ENCODE measurements around the gene REV1. TPM values are rescaled to one million over a fixed set of nuclear protein-coding genes. Genes with fewer than 3 reads are reported as not detected.

The REV1 gene
- total and polyA plus RNA-seq, 2 of the 4 experiments (the other 2 are of a cell fraction), result 13.4 to 30.1 TPM

DNA sequence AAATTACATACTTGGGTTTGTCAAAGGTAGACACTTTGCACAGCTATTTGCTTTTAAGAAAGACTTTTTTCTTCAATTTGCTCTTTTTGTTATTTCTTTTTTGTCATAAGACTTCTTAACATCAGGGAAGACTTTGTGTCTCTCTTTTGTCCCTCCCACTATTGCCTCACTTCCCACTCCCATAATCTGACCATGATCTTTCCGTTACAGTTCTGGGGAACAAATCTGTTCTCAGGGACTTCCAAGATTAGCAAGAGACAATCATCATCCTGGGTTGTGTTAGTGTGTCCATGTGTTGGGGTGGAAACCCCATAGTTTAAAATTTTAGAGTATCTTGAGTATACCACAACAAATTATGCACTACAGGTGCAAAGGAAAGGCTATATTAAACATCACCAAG lies 75.3 kb downstream of the REV1 start:
- H2BK20ac ChIP-seq (ENCODE audit: low read depth, low read length), result no peak overlapping the region
- no peak overlapping the region for H3K9ac ChIP-seq (ENCODE audit: low read depth, low read length)
- H3K23ac ChIP-seq (ENCODE audit: low read depth, low read length), result no peak overlapping the region
- H3K79me1 ChIP-seq (ENCODE audit: low read depth in 1 of 2, low read length in 2 of 2), result peaks cover 0 to 8% of the 10 kb centered on the region in 2 experiments; a peak in 2 of 4 replicates
- no peaks in the 10 kb centered on the region for H4K20me1 ChIP-seq (ENCODE audit: insufficient read depth, low read length)
- H3K4ac ChIP-seq (ENCODE audit: low read depth, low read length), result no peak overlapping the region
- H2AFZ ChIP-seq (replicated peaks; ENCODE audit: low read length, poor library complexity), result no peak overlapping the region
- no peak overlapping the region for H3K4me3 ChIP-seq (ENCODE audit: insufficient read depth, low read depth, low read length)
- ATAC-seq (ENCODE audit: low read depth) (no peak), DNase-seq (no peak)
- no peaks in the 10 kb centered on the region for H3K4me1 ChIP-seq (ENCODE audit: control insufficient read depth, insufficient read depth, low read length)
- H4K5ac ChIP-seq (ENCODE audit: low read depth, low read length), result no peak overlapping the region
- H2AK5ac ChIP-seq (ENCODE audit: low read depth, low read length), result no peak overlapping the region
- no peak overlapping the region for H2BK120ac ChIP-seq (ENCODE audit: low read depth, low read length)
- no peak overlapping the region for H2AK9ac ChIP-seq (replicated peaks; ENCODE audit: low read depth, low read length, poor library complexity)
- BruUV-seq (replicated peaks), result no TSS peak
- intact Hi-C loops (cut with micrococcal nuclease), result no loop called here
- no peak overlapping the region for H3K14ac ChIP-seq (replicated peaks; ENCODE audit: low read depth, low read length)
- WGBS, 2 experiments (ENCODE audit: extremely low coverage in 2 of 2, insufficient read length in 1 of 2), result no CpG with 5 or more reads among the region's 1 CpG
- no peak overlapping the region for H3K56ac ChIP-seq (ENCODE audit: extremely low read depth, insufficient read depth, low read length)
- H3K9me1 ChIP-seq (ENCODE audit: insufficient read depth, low read length), result no peaks in the 10 kb centered on the region
- TF ChIP-seq, protein P1, sequence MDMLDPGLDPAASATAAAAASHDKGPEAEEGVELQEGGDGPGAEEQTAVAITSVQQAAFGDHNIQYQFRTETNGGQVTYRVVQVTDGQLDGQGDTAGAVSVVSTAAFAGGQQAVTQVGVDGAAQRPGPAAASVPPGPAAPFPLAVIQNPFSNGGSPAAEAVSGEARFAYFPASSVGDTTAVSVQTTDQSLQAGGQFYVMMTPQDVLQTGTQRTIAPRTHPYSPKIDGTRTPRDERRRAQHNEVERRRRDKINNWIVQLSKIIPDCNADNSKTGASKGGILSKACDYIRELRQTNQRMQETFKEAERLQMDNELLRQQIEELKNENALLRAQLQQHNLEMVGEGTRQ (IDR thresholded peaks at IDR 0.05; ENCODE audit: low read depth, low read length), result no peak
- TF ChIP-seq MAZ (IDR thresholded peaks at IDR 0.05; ENCODE audit: borderline replicate concordance, low read depth, low read length), result no peak
- no peak for TF ChIP-seq CHD1 (IDR thresholded peaks at IDR 0.05; ENCODE audit: low read depth, low read length)
- TF ChIP-seq RCOR1 (IDR thresholded peaks at IDR 0.05; ENCODE audit: insufficient replicate concordance, low read length), result no peak
- no peak for TF ChIP-seq BHLHE40 (IDR thresholded peaks at IDR 0.05; ENCODE audit: low read depth, low read length)
- TF ChIP-seq ELK1 (IDR thresholded peaks at IDR 0.05; ENCODE audit: borderline replicate concordance, low read depth, low read length), result no peak
- no peak for TF ChIP-seq MAFK (IDR thresholded peaks at IDR 0.05; ENCODE audit: low read depth, low read length)
- TF ChIP-seq FOS (IDR thresholded peaks at IDR 0.05; ENCODE audit: low read depth, low read length), result no peak
- TF ChIP-seq CEBPB (IDR thresholded peaks at IDR 0.05; ENCODE audit: low read depth, low read length), result no peak
- no peak for TF ChIP-seq RAD21 (IDR thresholded peaks at IDR 0.05; ENCODE audit: low read length)
- TF ChIP-seq NFE2L2 (IDR thresholded peaks at IDR 0.05; ENCODE audit: low read depth, low read length), result no peak
- no peak for TF ChIP-seq POLR2A (IDR thresholded peaks at IDR 0.05; ENCODE audit: low read depth, low read length)
- no peak for TF ChIP-seq SMC3 (IDR thresholded peaks at IDR 0.05; ENCODE audit: low read depth, low read length)
- TF ChIP-seq, protein P2, sequence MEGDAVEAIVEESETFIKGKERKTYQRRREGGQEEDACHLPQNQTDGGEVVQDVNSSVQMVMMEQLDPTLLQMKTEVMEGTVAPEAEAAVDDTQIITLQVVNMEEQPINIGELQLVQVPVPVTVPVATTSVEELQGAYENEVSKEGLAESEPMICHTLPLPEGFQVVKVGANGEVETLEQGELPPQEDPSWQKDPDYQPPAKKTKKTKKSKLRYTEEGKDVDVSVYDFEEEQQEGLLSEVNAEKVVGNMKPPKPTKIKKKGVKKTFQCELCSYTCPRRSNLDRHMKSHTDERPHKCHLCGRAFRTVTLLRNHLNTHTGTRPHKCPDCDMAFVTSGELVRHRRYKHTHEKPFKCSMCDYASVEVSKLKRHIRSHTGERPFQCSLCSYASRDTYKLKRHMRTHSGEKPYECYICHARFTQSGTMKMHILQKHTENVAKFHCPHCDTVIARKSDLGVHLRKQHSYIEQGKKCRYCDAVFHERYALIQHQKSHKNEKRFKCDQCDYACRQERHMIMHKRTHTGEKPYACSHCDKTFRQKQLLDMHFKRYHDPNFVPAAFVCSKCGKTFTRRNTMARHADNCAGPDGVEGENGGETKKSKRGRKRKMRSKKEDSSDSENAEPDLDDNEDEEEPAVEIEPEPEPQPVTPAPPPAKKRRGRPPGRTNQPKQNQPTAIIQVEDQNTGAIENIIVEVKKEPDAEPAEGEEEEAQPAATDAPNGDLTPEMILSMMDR (conservative IDR thresholded peaks at IDR 0.05; ENCODE audit: low read depth, low read length), result no peak
- no peak for TF ChIP-seq RFX5 (IDR thresholded peaks at IDR 0.05; ENCODE audit: low read depth, low read length)
- no peak for TF ChIP-seq MXI1 (IDR thresholded peaks at IDR 0.05; ENCODE audit: borderline replicate concordance, low read depth, low read length)
- no peak overlapping the region for H3K4me2 ChIP-seq (ENCODE audit: low read depth, low read length)
- in situ Hi-C loops (cut with MboI; ENCODE audit: low sequenced_read_pairs), result no loop called here
- H3K9me3 ChIP-seq (ENCODE audit: control insufficient read depth, insufficient read depth, low read length), result no peaks in the 10 kb centered on the region
- H3K27me3 ChIP-seq (ENCODE audit: control insufficient read depth, insufficient read depth, low read length), result no peaks in the 10 kb centered on the region
- POLR2A ChIA-PET (ENCODE audit: unreplicated experiment), result no interaction called here
- H4K91ac ChIP-seq (ENCODE audit: insufficient read depth, low read depth, low read length), result no peak overlapping the region
- no peak overlapping the region for H2BK15ac ChIP-seq (ENCODE audit: low read depth, low read length)
- H2BK5ac ChIP-seq (ENCODE audit: low read depth, low read length, poor library complexity, severe bottlenecking), result no peak overlapping the region
- dilution Hi-C loops (cut with HindIII; ENCODE audit: low sequenced_read_pairs, unreplicated experiment), result no loop called here
- CTCF ChIA-PET, result interaction anchor here (0.6 kb wide), 1 partner anchor 275 kb away, joined by 4 read pairs; no protein-coding TSS in a partner anchor
- H3K18ac ChIP-seq (ENCODE audit: low read depth, low read length), result no peak overlapping the region
- no peak overlapping the region for H3K27ac ChIP-seq (ENCODE audit: insufficient read depth, low read length)
- peaks cover 28% of the 10 kb centered on the region for H3K36me3 ChIP-seq (ENCODE audit: control insufficient read depth, insufficient read depth, low read length)
- H4K8ac ChIP-seq (ENCODE audit: low read depth in 2 of 2, low read length in 2 of 2), result no peak overlapping the region
